ENCODE results near the gene CYBC1. TPM values are rescaled to one million over a fixed set of nuclear protein-coding genes. Genes with fewer than 3 reads are reported as not detected.

CYBC1 gene
- total and polyA plus RNA-seq, 2 donors (not counting 1 experiment from before 2014, with no cell fraction given): 328 to 569 TPM

- intact Hi-C loops (cut with micrococcal nuclease): loop anchor here (1.0 to 10.0 kb wide), 7 partner anchors 31 to 231 kb away; partner anchors contain the start of genes NARF and WDR45B
- CTCF ChIA-PET: interaction anchor here (0.8 to 2.4 kb wide), 6 partner anchors 10 to 133 kb away, joined by 3 to 11 read pairs (median 5); no protein-coding TSS in a partner anchor
These were observed 32.3 kb downstream of the CYBC1 start, which contains the start of the genes HEXD and OGFOD3 for GRCh38 chr17:82418001-82418986. Gene HEXD (plus strand): TSS chr17:82418347. CDS start chr17:82419800, 1,453 bp downstream. Gene OGFOD3 (minus strand): TSS chr17:82418586. CDS start chr17:82418485, 101 bp downstream.

More at GRCh38 chr17:82418001-82418986, 32.3 kb downstream of the CYBC1 start, which contains the start of the genes HEXD and OGFOD3:
- H3K4me3 ChIP-seq (ENCODE audit: control extremely low read depth in 1 of 5, extremely low read depth in 1 of 5, insufficient read depth in 1 of 5, low read depth in 2 of 5, low read length in 4 of 5): peak within 1 kb of the TSS; percentile 55 to 90 (median 73)
- peak within 1 kb of the TSS; percentile 88 for H2AFZ ChIP-seq (ENCODE audit: insufficient read depth, low read depth, low read length, poor library complexity, severe bottlenecking)
- Mint-ChIP-seq H3K27ac (peak within 1 kb of the TSS; percentile 87), H3K27me3 (no peaks in the 10 kb centered on the region), H3K4me3 (peak within 1 kb of the TSS; percentile 89), H3K9me3 (ENCODE audit: insufficient read depth) (no peaks in the 10 kb centered on the region), H3K4me1 (peaks cover 23% of the 10 kb centered on the region)
- H3K36me3 ChIP-seq (replicated peaks in 1 of 2; ENCODE audit: control extremely low read depth in 1 of 2, control insufficient read depth in 1 of 2, extremely low read depth in 1 of 2, insufficient read depth in 2 of 2, low read length in 1 of 2): peaks cover 0 to 27% of the 10 kb centered on the region in 2 experiments
- POLR2A ChIA-PET: interaction anchor here (0.7 to 1.7 kb wide), 4 partner anchors 16 to 232 kb away, joined by 4 to 6 read pairs (median 4); no protein-coding TSS in a partner anchor
- peaks cover 18 to 27% of the 10 kb centered on the region in 2 donors for H3K4me1 ChIP-seq (ENCODE audit: control insufficient read depth in 2 of 2, insufficient read depth in 2 of 2, low read length in 2 of 2)
- TF ChIP-seq CTCF (IDR thresholded peaks at IDR 0.05): no peak
- no peak for TF ChIP-seq EZH2 (IDR thresholded peaks at IDR 0.05; ENCODE audit: borderline replicate concordance, insufficient read depth, low read depth, low read length, poor library complexity, severe bottlenecking)
- DNase-seq: peak; percentile 96
- 1% methylated on average over 92 of the region's 108 CpGs for WGBS (ENCODE audit: insufficient coverage)
- H3K27me3 ChIP-seq (replicated peaks in 1 of 4; ENCODE audit: control extremely low read depth in 1 of 4, control insufficient read depth in 3 of 4, insufficient read depth in 4 of 4, low read length in 3 of 4): no peaks in the 10 kb centered on the region
- peaks cover 36% of the 10 kb centered on the region for H4K20me1 ChIP-seq (ENCODE audit: control insufficient read depth, insufficient read depth, low read length, poor library complexity, severe bottlenecking)
- peaks cover 0 to 6% (median 0%) of the 10 kb centered on the region in 3 donors for H3K9me3 ChIP-seq (ENCODE audit: control extremely low read depth in 1 of 3, control insufficient read depth in 2 of 3, insufficient read depth in 1 of 3, low read length in 2 of 3)
- peaks cover 44% of the 10 kb centered on the region for H3K79me2 ChIP-seq (ENCODE audit: control insufficient read depth, insufficient read depth, low read length)
- peak within 1 kb of the TSS; percentile 93 for H3K4me2 ChIP-seq (replicated peaks; ENCODE audit: low read depth, low read length, poor library complexity, severe bottlenecking)
- H3K9ac ChIP-seq (ENCODE audit: low read length): peak within 1 kb of the TSS; percentile 93
- ATAC-seq (ENCODE audit: low read depth): peak; percentile 85
- peak within 1 kb of the TSS in 1 of 2 donors; percentile 74 for H3K27ac ChIP-seq (ENCODE audit: low read length in 2 of 2)

Measured in B cell (primary cell).